H9 (cell line): Measurements from ENCODE around the gene SS18. TPM values are rescaled to one million over a fixed set of nuclear protein-coding genes. Genes with fewer than 3 reads are reported as not detected.
A peak's percentile ranks its signal among the peaks of the same experiment; 100 is the strongest.

Experiments used
- DNase-seq: peaks from one replicate; pipeline ENCODE4 v3.0.0-alpha.2; 2017
- H2AFZ ChIP-seq: one replicate; pipeline ENCODE4 v1.6.1; 2013; ENCODE audit warnings: mild to moderate bottlenecking, low read length, control low read depth, moderate library complexity
- H2AK5ac ChIP-seq: 2 replicates; pipeline ENCODE4 v1.6.1; 2013; ENCODE audit warnings: low read length, control low read depth, mixed read lengths; ENCODE audit not compliant: insufficient read length
- H2BK120ac ChIP-seq: one replicate; pipeline ENCODE4 v1.6.1; 2013; ENCODE audit warnings: low read depth, mild to moderate bottlenecking, low read length, control low read depth, inconsistent platforms; ENCODE audit not compliant: poor library complexity, severe bottlenecking
- H2BK12ac ChIP-seq: 2 replicates; pipeline ENCODE4 v1.6.1; 2013; ENCODE audit warnings: low read length, control low read depth, mixed read lengths, low read depth; ENCODE audit not compliant: insufficient read length
- H2BK15ac ChIP-seq: 2 replicates; pipeline ENCODE4 v1.6.1; 2013; ENCODE audit warnings: low read depth, low read length, control low read depth
- H2BK20ac ChIP-seq: one replicate; pipeline ENCODE4 v1.6.1; 2013; ENCODE audit warnings: low read depth, mild to moderate bottlenecking, low read length, control low read depth, inconsistent platforms; ENCODE audit not compliant: poor library complexity, severe bottlenecking
- H2BK5ac ChIP-seq: 2 replicates; pipeline ENCODE4 v1.6.1; 2013; ENCODE audit warnings: low read length, control low read depth, mixed read lengths; ENCODE audit not compliant: insufficient read length
- H3K14ac ChIP-seq: 2 replicates; pipeline ENCODE4 v1.6.1; 2013; ENCODE audit warnings: low read length, control low read depth; ENCODE audit not compliant: insufficient read depth
- H3K18ac ChIP-seq: 2 replicates; pipeline ENCODE4 v1.6.1; 2013; ENCODE audit warnings: low read depth, mild to moderate bottlenecking, mixed read lengths, low read length, control low read depth; ENCODE audit not compliant: insufficient read length
- H3K23ac ChIP-seq: 2 replicates; pipeline ENCODE4 v1.6.1; 2013; ENCODE audit warnings: low read length, control low read depth, mixed read lengths, low read depth; ENCODE audit not compliant: insufficient read length
- H3K23me2 ChIP-seq: 2 replicates; pipeline ENCODE4 v1.6.1; 2013; ENCODE audit warnings: low read depth, mild to moderate bottlenecking, mixed read lengths, low read length, control low read depth; ENCODE audit not compliant: insufficient read length, poor library complexity, severe bottlenecking
- H3K27ac ChIP-seq: 2 replicates; pipeline ENCODE4 v1.5.1; 2013; ENCODE audit warnings: low read length, control low read depth, mixed read lengths, low read depth; ENCODE audit not compliant: insufficient read length
- H3K27me3 ChIP-seq: 2 replicates; pipeline ENCODE4 v1.6.1; 2013; ENCODE audit warnings: low read length, control low read depth, inconsistent platforms; ENCODE audit not compliant: insufficient read depth
- H3K4ac ChIP-seq: 2 replicates; pipeline ENCODE4 v1.6.1; 2013; ENCODE audit warnings: low read depth, mild to moderate bottlenecking, control low read depth, inconsistent platforms, low read length, moderate library complexity
- H3K4me1 ChIP-seq: 2 replicates; pipeline ENCODE4 v1.6.1; 2013; ENCODE audit warnings: low read length, control low read depth, inconsistent platforms; ENCODE audit not compliant: insufficient read depth
- H3K4me2 ChIP-seq: 2 replicates; pipeline ENCODE4 v1.6.1; 2013; ENCODE audit warnings: low read length, control low read depth, mixed read lengths; ENCODE audit not compliant: insufficient read length, insufficient read depth
- H3K56ac ChIP-seq: 2 replicates; pipeline ENCODE4 v1.6.1; 2013; ENCODE audit warnings: low read depth, mild to moderate bottlenecking, mixed read lengths, low read length, control low read depth; ENCODE audit not compliant: insufficient read length
- H3K79me1 ChIP-seq: 2 replicates; pipeline ENCODE4 v1.6.1; 2013; ENCODE audit warnings: low read depth, mild to moderate bottlenecking, moderate library complexity, low read length, control low read depth, inconsistent platforms; ENCODE audit not compliant: insufficient read depth, poor library complexity, severe bottlenecking
- H3K79me2 ChIP-seq: 2 replicates; pipeline ENCODE4 v1.6.1; 2013; ENCODE audit warnings: low read length, control low read depth, inconsistent platforms; ENCODE audit not compliant: insufficient read depth
- H3K9ac ChIP-seq: 2 replicates; pipeline ENCODE4 v1.6.1; 2013; ENCODE audit warnings: low read length, control low read depth, mixed read lengths; ENCODE audit not compliant: insufficient read length; ENCODE audit errors: extremely low read depth
- H3K9me3 ChIP-seq: one replicate; pipeline ENCODE4 v1.6.1; 2013; ENCODE audit warnings: low read depth, low read length, inconsistent platforms; ENCODE audit not compliant: control insufficient read depth
- H3T11ph ChIP-seq: one replicate; pipeline ENCODE4 v1.6.1; 2013; ENCODE audit warnings: mild to moderate bottlenecking, low read length, control low read depth, inconsistent platforms
- H4K20me1 ChIP-seq: one replicate; pipeline ENCODE4 v1.6.1; 2013; ENCODE audit not compliant: control insufficient read depth, insufficient read length, insufficient read depth
- H4K5ac ChIP-seq: 2 replicates; pipeline ENCODE4 v1.6.1; 2013; ENCODE audit warnings: low read depth, mild to moderate bottlenecking, mixed read lengths, low read length, control low read depth; ENCODE audit not compliant: insufficient read length
- H4K8ac ChIP-seq: replicated peaks from 2 replicates; pipeline ENCODE4 v1.6.1; 2013; ENCODE audit warnings: low read length, control low read depth, mixed read lengths, low read depth; ENCODE audit not compliant: insufficient read length
- H4K91ac ChIP-seq: 2 replicates; pipeline ENCODE4 v1.6.1; 2013; ENCODE audit warnings: low read depth, mild to moderate bottlenecking, moderate library complexity, mixed read lengths, low read length, control low read depth; ENCODE audit not compliant: insufficient read length
- H3K27ac Mint-ChIP-seq, 3 experiments: 2 replicates in 2 of 3; 3 replicates in 1 of 3; pipeline ENCODE4 v1.8.0; 2020 to 2021; ENCODE audit warnings: mixed read lengths in 3 of 3, mild to moderate bottlenecking in 1 of 3, moderate library complexity in 1 of 3
- H3K27me3 Mint-ChIP-seq: 2 replicates; pipeline ENCODE4 v1.8.0; 2021; ENCODE audit warnings: low read depth, mild to moderate bottlenecking, moderate library complexity, mixed read lengths
- H3K36me3 Mint-ChIP-seq, 3 experiments: 2 replicates in 2 of 3; 3 replicates in 1 of 3; pipeline ENCODE4 v1.8.0; 2020 to 2021; ENCODE audit warnings: low read depth in 3 of 3, mixed read lengths in 3 of 3; ENCODE audit not compliant: insufficient read depth in 1 of 3
- H3K4me1 Mint-ChIP-seq, 2 experiments: 2 replicates each; pipeline ENCODE4 v1.8.0; 2020; ENCODE audit warnings: mixed read lengths in 2 of 2
- H3K4me3 Mint-ChIP-seq, 2 experiments: 2 replicates in 1 of 2; 3 replicates in 1 of 2; pipeline ENCODE4 v1.8.0; 2020 to 2021; ENCODE audit warnings: mild to moderate bottlenecking in 2 of 2, mixed read lengths in 2 of 2, moderate library complexity in 1 of 2
- H3K9me3 Mint-ChIP-seq, 2 experiments: 2 replicates in 1 of 2; 3 replicates in 1 of 2; pipeline ENCODE4 v1.8.0; 2020; ENCODE audit warnings: mild to moderate bottlenecking in 2 of 2, mixed read lengths in 2 of 2, moderate library complexity in 1 of 2
- CTCF ChIP-seq: fragments of 200-600 bp; sonication (generic); conservative IDR thresholded peaks from 3 replicates; pipeline ENCODE4 v1.8.0; 2021; ENCODE audit warnings: antibody characterized with exemption, mild to moderate bottlenecking
- WGBS: extraction: QIAGEN DNeasy Blood & Tissue Kit; methylation state at CpG from one replicate; pipeline ENCODE4 v1.1.7; 2013; ENCODE audit warnings: missing lambda C conversion rate, low lambda C conversion rate, mixed read lengths; ENCODE audit not compliant: insufficient read length; ENCODE audit errors: extremely low coverage; 5-methylcytosine and 5-hydroxymethylcytosine counted together
- total RNA-seq: library from RNA; stranded (reverse); gene quantifications from 2 replicates; pipeline ENCODE4 v1.2.1, GENCODE V29; 2021

SS18 gene
- total RNA-seq, 1 experiment from 2014 or later, result 87.9 TPM

DNA sequence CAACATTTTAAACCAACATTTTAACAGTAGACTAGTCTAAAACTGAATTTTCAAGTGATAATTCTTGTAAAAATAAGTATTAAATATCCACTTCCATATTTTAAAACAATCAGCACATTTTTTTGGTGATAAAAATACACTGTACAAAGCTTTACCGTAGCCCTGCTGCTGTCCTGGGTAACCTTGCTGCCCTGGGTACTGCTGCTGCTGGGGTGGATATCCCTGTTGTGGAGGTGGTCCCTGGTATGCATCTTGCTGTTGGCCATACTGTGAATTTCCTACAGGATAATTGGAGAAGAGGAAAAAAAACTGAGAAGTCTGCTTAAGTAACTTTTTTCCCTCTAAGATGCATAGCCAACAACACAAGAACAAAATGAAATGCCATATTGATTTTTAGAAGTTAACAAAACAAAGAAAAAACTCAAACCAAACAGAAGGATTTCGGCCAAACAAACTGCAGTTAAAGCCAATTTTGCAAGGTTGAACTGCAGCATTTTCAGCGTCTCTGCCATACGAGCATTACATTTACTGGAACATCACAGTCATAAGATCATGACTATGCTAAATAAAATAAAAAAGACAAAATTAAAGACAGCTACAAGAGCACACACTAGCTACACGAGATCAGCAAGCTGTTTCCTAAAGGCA lies 55.4 kb downstream of the SS18 start:
- H3K4me3 Mint-ChIP-seq, result no peak overlapping the region
- Histone ChIP-seq H3K27me3 (no peaks in the 10 kb centered on the region), H2BK120ac (no peak overlapping the region), H3T11ph (no peak overlapping the region), H2BK20ac (peak overlapping the region; percentile 75), H3K9ac (no peak overlapping the region), H3K4me2 (no peak overlapping the region), H3K4ac (no peak overlapping the region), H2BK15ac (no peak overlapping the region), H3K56ac (no peak overlapping the region), H3K79me2 (no peaks in the 10 kb centered on the region), H3K23me2 (no peaks in the 10 kb centered on the region), H2BK12ac (no peak overlapping the region), H3K9me3 (no peaks in the 10 kb centered on the region), H2BK5ac (no peak overlapping the region), H3K14ac (no peak overlapping the region), H2AFZ (no peak overlapping the region), H3K23ac (no peak overlapping the region), H3K27ac (peak overlapping the region; percentile 67), H2AK5ac (no peak overlapping the region), H3K4me1 (peaks cover 5% of the 10 kb centered on the region), H4K8ac (no peak overlapping the region), H4K5ac (no peak overlapping the region), H4K91ac (no peak overlapping the region), H3K79me1 (no peaks in the 10 kb centered on the region), H3K18ac (no peak overlapping the region), H4K20me1 (no peaks in the 10 kb centered on the region)
- peaks cover 24 to 31% of the 10 kb centered on the region in 2 experiments for H3K4me1 Mint-ChIP-seq
- DNase-seq, result no peak
- H3K9me3 Mint-ChIP-seq, result no peaks in the 10 kb centered on the region; a peak in 1 of 5 replicates
- no peaks in the 10 kb centered on the region for H3K27me3 Mint-ChIP-seq
- no CpG with 5 or more reads among the region's 5 CpGs for WGBS
- peaks cover 23 to 63% (median 36%) of the 10 kb centered on the region in 3 experiments for H3K36me3 Mint-ChIP-seq
- no peak for TF ChIP-seq CTCF
- peak overlapping the region; percentile 83 to 96 (median 94); a peak in 6 of 7 replicates for H3K27ac Mint-ChIP-seq
